Muscle of back (tissue), 11 donors: ENCODE data around the gene SFRP2. TPM values are rescaled to one million over a fixed set of nuclear protein-coding genes. Genes with fewer than 3 reads are reported as not detected.

ENCODE experiments used
- DNase-seq, 3 donors: peaks; one replicate each; pipeline versions ENCODE4 v3.0.0 to v3.0.0-alpha.2; 2013
- polyA plus RNA-seq, 10 donors: library from polyadenylated mRNA; unstranded; fragments of 120-200 nt; gene quantifications; one replicate each; pipeline ENCODE4 v1.2.1, GENCODE V29; 2013; ENCODE audit not compliant: insufficient read length in 10 of 10

Gene SFRP2
- polyA plus RNA-seq, 10 donors, result 25.5 to 261 (median 104) TPM

DNA sequence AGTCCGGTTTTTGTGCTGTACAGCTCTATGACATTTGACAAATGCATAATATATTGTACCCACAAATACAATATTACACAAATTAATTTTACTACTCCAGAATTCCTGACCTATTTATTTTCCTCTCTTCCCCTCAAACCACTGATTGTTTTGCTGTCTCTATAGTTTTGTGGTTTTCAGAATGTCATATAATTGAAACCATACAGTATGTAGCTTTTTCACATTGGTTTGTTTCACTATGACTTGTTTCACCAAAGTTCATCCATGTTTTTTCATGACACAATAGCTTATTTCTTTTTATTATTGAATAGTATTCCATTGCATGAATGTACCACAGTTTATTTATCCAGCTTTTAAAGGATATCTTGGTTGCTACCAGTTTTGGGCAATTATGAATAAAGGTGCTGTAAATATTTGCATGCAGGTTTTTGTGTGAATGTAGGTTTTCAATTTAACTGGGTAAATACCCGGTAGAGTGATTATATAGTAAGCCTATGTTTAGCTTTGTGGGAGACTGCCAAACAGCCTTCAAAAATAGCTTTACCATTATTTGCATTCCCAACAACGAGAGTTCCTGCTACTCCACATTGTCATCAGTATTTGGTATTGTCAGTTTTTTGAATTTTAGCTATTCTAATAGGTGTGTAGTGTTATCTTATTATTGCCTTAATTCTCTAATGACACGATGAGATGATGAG is 55.0 kb downstream of the SFRP2 start:
- no peak for DNase-seq

DNA sequence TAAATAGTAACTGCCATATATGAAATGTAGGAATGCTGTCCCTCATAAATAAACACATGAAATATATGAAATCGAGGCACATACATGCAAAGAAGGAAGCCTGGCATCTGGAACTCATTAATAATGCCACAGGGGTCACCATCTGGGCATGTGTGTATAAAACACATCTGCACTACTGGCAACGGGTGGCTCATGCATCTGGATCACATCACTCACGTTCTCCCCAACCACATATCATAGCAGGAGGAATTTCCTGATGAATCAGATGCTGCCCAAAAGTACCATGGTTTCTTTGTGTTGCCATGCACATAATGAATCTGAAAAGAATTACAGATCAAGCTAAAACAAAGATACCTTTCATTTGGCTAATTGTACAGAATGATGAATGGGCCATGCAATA is 57.6 kb downstream of the SFRP2 start:
- DNase-seq, result peak; percentile 15 to 54 (median 39)

Other genes starting within 250 kb of the SFRP2 start
- gene TLR2, start 104.8 kb downstream of the SFRP2 start, polyA plus RNA-seq, result 1 to 10 TPM; 1.6 to 4.0 (median 2.9) TPM
- gene RNF175, start 29.1 kb downstream of the SFRP2 start, polyA plus RNA-seq, result 1 to 10 TPM in 6 of 10 donors, under 1 TPM in 4; 0.48 to 3.5 (median 1.1) TPM